K562 (cell line): ENCODE measurements around the gene SEC22B. TPM values are rescaled to one million over a fixed set of nuclear protein-coding genes. Genes with fewer than 3 reads are reported as not detected.
A peak's percentile ranks its signal among the peaks of the same experiment; 100 is the strongest.

Source experiments
- CHD4 ChIP-seq: fragments of 200-600 bp; sonication (generic); IDR thresholded peaks from 3 replicates; pipeline ENCODE4 v1.6.1; 2012; ENCODE audit warnings: low read depth, mild to moderate bottlenecking, mixed read lengths, low read length, inconsistent platforms; ENCODE audit not compliant: insufficient read depth, insufficient replicate concordance, poor library complexity, severe bottlenecking
- EP300 ChIP-seq: IDR thresholded peaks from 2 replicates; pipeline ENCODE4 v1.6.1; 2012; ENCODE audit warnings: low read length, improper control_type of control experiment
- GTF2F1 ChIP-seq: IDR thresholded peaks from 2 replicates; pipeline ENCODE4 v1.6.1; 2011; ENCODE audit warnings: low read depth, low read length, improper control_type of control experiment
- HDAC6 ChIP-seq: IDR thresholded peaks from 2 replicates; pipeline ENCODE4 v1.6.1; 2012; ENCODE audit warnings: low read depth, mild to moderate bottlenecking, control low read depth, inconsistent platforms, low read length, moderate library complexity
- HSF4 ChIP-seq: fragments of 250-450 bp; sonication (Bioruptor Pico); IDR thresholded peaks from 2 replicates; pipeline ENCODE4 v2.1.2; 2022; ENCODE audit warnings: mild to moderate bottlenecking, moderate library complexity, borderline replicate concordance
- MCM5 ChIP-seq: fragments of 450-650 bp; IDR thresholded peaks from 2 replicates; pipeline ENCODE4 v1.6.1; 2016; ENCODE audit warnings: low read depth
- NBN ChIP-seq: fragments of 450-650 bp; IDR thresholded peaks from 2 replicates; pipeline ENCODE4 v1.6.1; 2016; ENCODE audit warnings: low read depth, mild to moderate bottlenecking
- NCOA1 ChIP-seq: fragments of 450-650 bp; IDR thresholded peaks from 2 replicates; pipeline ENCODE4 v1.6.1; 2016; ENCODE audit warnings: low read depth
- NR3C1 ChIP-seq: sonication (generic); formaldehyde crosslinking; IDR thresholded peaks from 2 replicates; pipeline ENCODE4 v1.8.1; 2022; ENCODE audit warnings: missing genetic modification reagents
- POLR2A ChIP-seq: fragments of 450-650 bp; conservative IDR thresholded peaks from 2 replicates; pipeline ENCODE4 v1.6.1; 2016
- PTBP1 ChIP-seq: fragments of 200-400 bp; formaldehyde crosslinking; IDR thresholded peaks from 2 replicates; pipeline ENCODE4 v1.6.1; 2017; ENCODE audit warnings: low read depth, low read length
- RBFOX2 ChIP-seq: fragments of 200-400 bp; formaldehyde crosslinking; IDR thresholded peaks from 2 replicates; pipeline ENCODE4 v1.6.1; 2017; ENCODE audit warnings: low read depth, mild to moderate bottlenecking, low read length, moderate library complexity
- RHOXF2B ChIP-seq: fragments of 250-450 bp; sonication (Bioruptor Pico); conservative IDR thresholded peaks from 2 replicates; pipeline ENCODE4 v1.5.1; 2021
- SAFB2 ChIP-seq: fragments of 200-400 bp; formaldehyde crosslinking; IDR thresholded peaks from 2 replicates; pipeline ENCODE4 v1.6.1; 2018; ENCODE audit warnings: borderline replicate concordance, low read length, low read depth, moderate library complexity; ENCODE audit not compliant: severe bottlenecking
- SIRT6 ChIP-seq: IDR thresholded peaks from one replicate; pipeline ENCODE4 v1.6.1; 2012; ENCODE audit warnings: low read depth, mild to moderate bottlenecking, control low read depth, inconsistent platforms, low read length, moderate library complexity
- SMAD1 ChIP-seq: fragments of 150-350 bp; IDR thresholded peaks from 2 replicates; pipeline ENCODE4 v1.6.1; 2014; ENCODE audit warnings: low read length, low read depth; ENCODE audit not compliant: partially characterized antibody
- SRF ChIP-seq, 2 experiments: fragments of 250-450, 450-650 bp in 1 of 2; sonication (Bioruptor Pico) in 1 of 2; sonication (generic) in 1 of 2; formaldehyde crosslinking; IDR thresholded peaks; 2 replicates each; pipeline versions ENCODE4 v1.5.0 to v1.5.1; 2020 to 2022; ENCODE audit warnings: mild to moderate bottlenecking in 1 of 2, missing genetic modification reagents in 1 of 2
- TEAD4 ChIP-seq, 2 experiments: sonication (generic) in 1 of 2; formaldehyde crosslinking in 1 of 2; IDR thresholded peaks; 2 replicates each; pipeline versions ENCODE4 v1.6.1 to v1.8.0; 2012 to 2022; ENCODE audit warnings: borderline replicate concordance in 1 of 2, inconsistent platforms in 1 of 2, low read length in 1 of 2, mild to moderate bottlenecking in 1 of 2, missing genetic modification reagents in 1 of 2
- TSC22D4 ChIP-seq: fragments of 450-650 bp; IDR thresholded peaks from 2 replicates; pipeline ENCODE4 v1.6.1; 2016; ENCODE audit warnings: missing genetic modification characterization, missing biosample characterization, control low read depth
- XRCC4 ChIP-seq: IDR thresholded peaks from one replicate; pipeline ENCODE4 v1.6.1; 2011; ENCODE audit not compliant: insufficient read depth, insufficient read length; ENCODE audit errors: extremely low read depth
- ZNF165 ChIP-seq: fragments of 250-450 bp; sonication (Bioruptor Pico); IDR thresholded peaks from 2 replicates; pipeline ENCODE4 v1.4.0; 2020; ENCODE audit warnings: borderline replicate concordance
- ZNF696 ChIP-seq: fragments of 250-450 bp; sonication (Bioruptor Pico); conservative IDR thresholded peaks from 2 replicates; pipeline ENCODE4 v1.4.0; 2020; ENCODE audit warnings: mild to moderate bottlenecking, moderate library complexity
- ZNF717 ChIP-seq: fragments of 250-450 bp; sonication (Bioruptor Pico); IDR thresholded peaks from 2 replicates; pipeline ENCODE4 v1.5.0; 2021
- polyA plus RNA-seq, 8 experiments: library from polyadenylated mRNA; depleted of rRNA in 4 of 8; stranded (reverse) in 5 of 8; unstranded in 3 of 8; fragments of >200 nt; fragmentation: Nextera tagmentation in 2 of 8; fragmentation: Illumina TruSeq in 1 of 8; extraction: Ambion mirVana in 2 of 8; extraction: Trizol in 1 of 8; gene quantifications; 2 replicates each; pipeline versions ENCODE4 v1.2.1 to v1.2.3, GENCODE V29; 2011 to 2014; ENCODE audit warnings: inconsistent platforms in 1 of 8, missing spikeins in 1 of 8
- total RNA-seq, 7 experiments: library from RNA; depleted of rRNA in 6 of 7; stranded (reverse); fragments of >200 nt in 6 of 7; fragmentation: Illumina TruSeq in 2 of 7; extraction: Trizol in 2 of 7; gene quantifications; 2 replicates each; pipeline versions ENCODE4 v1.2.1 to v1.2.3, GENCODE V29; 2011 to 2021; ENCODE audit warnings: low replicate concordance in 1 of 7
- TF ChIP-seq, protein P1 (sequence below): fragments of 450-650 bp; formaldehyde crosslinking; IDR thresholded peaks from 2 replicates; pipeline ENCODE4 v1.4.0; 2020; ENCODE audit warnings: mild to moderate bottlenecking, mixed read lengths
- TF ChIP-seq, protein P2 (sequence below): IDR thresholded peaks from 2 replicates; pipeline ENCODE4 v1.6.1; 2014; ENCODE audit warnings: antibody characterized with exemption
- TF ChIP-seq, protein P3 (sequence below): fragments of 250-450 bp; sonication (Bioruptor Pico); IDR thresholded peaks from 2 replicates; pipeline ENCODE4 v1.8.0; 2022; ENCODE audit warnings: moderate library complexity, mild to moderate bottlenecking, inconsistent platforms

The SEC22B gene
- total and polyA plus RNA-seq, 9 of the 15 experiments (the other 6 are each of a cell fraction or from before 2014, with no cell fraction given): 13.1 to 40.3 (median 23.5) TPM

DNA sequence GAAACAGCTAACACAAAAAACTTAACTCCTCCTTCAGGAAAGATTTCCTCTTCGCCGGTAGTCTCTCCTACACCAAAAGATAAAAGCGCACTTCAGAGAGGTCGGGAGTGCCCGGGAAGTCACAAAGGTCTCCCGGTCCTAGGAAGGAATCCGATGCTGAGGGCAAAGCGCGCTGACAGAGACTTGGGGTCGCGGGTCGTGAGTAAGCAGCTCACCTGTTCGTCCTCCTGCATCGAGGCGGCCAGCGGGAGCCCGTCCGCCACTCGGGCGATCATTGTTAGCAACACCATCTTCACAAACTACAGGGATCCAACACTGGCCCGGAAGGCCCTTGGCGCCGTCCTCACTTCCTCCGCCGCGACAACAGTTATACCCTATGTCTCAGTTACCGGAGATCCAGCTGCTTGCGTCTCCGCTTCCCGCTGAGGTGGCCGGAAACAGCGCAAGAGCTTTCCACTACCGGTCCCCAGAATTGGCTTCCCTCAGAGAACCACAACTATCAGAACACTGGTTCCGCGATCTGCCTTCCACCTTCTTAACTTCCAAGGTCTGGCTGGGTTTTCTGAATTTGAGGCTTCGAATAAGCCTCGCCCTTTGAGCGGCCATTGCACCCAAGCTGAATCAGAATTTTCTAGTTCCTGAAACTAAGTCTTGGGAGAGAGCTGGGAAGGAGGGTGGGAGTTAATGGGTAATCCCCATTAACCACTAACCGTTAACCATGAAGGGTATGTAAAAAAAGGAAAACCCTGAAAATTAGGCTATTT, at the start of gene SEC22B (continued):
- peak; percentile 95 for TF ChIP-seq NBN
- no peak for TF ChIP-seq PTBP1
- peak; percentile 99 for TF ChIP-seq NCOA1
- no peak for TF ChIP-seq CHD4
- TF ChIP-seq, protein P1, sequence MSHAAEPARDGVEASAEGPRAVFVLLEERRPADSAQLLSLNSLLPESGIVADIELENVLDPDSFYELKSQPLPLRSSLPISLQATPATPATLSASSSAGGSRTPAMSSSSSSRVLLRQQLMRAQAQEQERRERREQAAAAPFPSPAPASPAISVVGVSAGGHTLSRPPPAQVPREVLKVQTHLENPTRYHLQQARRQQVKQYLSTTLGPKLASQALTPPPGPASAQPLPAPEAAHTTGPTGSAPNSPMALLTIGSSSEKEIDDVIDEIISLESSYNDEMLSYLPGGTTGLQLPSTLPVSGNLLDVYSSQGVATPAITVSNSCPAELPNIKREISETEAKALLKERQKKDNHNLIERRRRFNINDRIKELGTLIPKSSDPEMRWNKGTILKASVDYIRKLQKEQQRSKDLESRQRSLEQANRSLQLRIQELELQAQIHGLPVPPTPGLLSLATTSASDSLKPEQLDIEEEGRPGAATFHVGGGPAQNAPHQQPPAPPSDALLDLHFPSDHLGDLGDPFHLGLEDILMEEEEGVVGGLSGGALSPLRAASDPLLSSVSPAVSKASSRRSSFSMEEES: no peak
- peak in 1 of 2 experiments; percentile 15; a peak in 2 of 4 replicates for TF ChIP-seq SRF (CRISPR knock-in tag; IDR thresholded peaks at IDR 0.05)
- peak; percentile 89 for TF ChIP-seq SMAD1
- TF ChIP-seq SIRT6: no peak
- no peak for TF ChIP-seq MCM5
- TF ChIP-seq, protein P2, sequence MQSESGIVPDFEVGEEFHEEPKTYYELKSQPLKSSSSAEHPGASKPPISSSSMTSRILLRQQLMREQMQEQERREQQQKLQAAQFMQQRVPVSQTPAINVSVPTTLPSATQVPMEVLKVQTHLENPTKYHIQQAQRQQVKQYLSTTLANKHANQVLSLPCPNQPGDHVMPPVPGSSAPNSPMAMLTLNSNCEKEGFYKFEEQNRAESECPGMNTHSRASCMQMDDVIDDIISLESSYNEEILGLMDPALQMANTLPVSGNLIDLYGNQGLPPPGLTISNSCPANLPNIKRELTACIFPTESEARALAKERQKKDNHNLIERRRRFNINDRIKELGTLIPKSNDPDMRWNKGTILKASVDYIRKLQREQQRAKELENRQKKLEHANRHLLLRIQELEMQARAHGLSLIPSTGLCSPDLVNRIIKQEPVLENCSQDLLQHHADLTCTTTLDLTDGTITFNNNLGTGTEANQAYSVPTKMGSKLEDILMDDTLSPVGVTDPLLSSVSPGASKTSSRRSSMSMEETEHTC: no peak
- TF ChIP-seq RHOXF2B (CRISPR knock-in tag): no peak
- peak; percentile 79; the same call in 1 of the 2 replicates for TF ChIP-seq GTF2F1
- peak; percentile 74 for TF ChIP-seq EP300
- TF ChIP-seq NR3C1 (CRISPR knock-in tag): no peak
- no peak for TF ChIP-seq ZNF696 (CRISPR knock-in tag)
- TF ChIP-seq, protein P3, sequence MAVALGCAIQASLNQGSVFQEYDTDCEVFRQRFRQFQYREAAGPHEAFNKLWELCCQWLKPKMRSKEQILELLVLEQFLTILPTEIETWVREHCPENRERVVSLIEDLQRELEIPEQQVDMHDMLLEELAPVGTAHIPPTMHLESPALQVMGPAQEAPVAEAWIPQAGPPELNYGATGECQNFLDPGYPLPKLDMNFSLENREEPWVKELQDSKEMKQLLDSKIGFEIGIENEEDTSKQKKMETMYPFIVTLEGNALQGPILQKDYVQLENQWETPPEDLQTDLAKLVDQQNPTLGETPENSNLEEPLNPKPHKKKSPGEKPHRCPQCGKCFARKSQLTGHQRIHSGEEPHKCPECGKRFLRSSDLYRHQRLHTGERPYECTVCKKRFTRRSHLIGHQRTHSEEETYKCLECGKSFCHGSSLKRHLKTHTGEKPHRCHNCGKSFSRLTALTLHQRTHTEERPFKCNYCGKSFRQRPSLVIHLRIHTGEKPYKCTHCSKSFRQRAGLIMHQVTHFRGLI (CRISPR knock-in tag): 0 out of 2 replicates have a peak, but pooled peaks have one; percentile 29
- no peak for TF ChIP-seq ZNF717
- TF ChIP-seq HDAC6: 0 out of 2 replicates have a peak, but pooled peaks have one; percentile 78
- TF ChIP-seq ZNF165: no peak
- no peak for TF ChIP-seq HSF4
- peak; percentile 72 for TF ChIP-seq TEAD4 (IDR thresholded peaks at IDR 0.05; ENCODE audit: low read length)
- no peak for TF ChIP-seq TEAD4 (CRISPR knock-in tag; IDR thresholded peaks at IDR 0.05; ENCODE audit: borderline replicate concordance)
- TF ChIP-seq SAFB2: no peak
- TF ChIP-seq TSC22D4: no peak
- no peak for TF ChIP-seq XRCC4
- peak; percentile 96 for TF ChIP-seq POLR2A
- peak; percentile 96 for TF ChIP-seq RBFOX2
